Measurements from ENCODE around the gene MAGOH.

DNA sequence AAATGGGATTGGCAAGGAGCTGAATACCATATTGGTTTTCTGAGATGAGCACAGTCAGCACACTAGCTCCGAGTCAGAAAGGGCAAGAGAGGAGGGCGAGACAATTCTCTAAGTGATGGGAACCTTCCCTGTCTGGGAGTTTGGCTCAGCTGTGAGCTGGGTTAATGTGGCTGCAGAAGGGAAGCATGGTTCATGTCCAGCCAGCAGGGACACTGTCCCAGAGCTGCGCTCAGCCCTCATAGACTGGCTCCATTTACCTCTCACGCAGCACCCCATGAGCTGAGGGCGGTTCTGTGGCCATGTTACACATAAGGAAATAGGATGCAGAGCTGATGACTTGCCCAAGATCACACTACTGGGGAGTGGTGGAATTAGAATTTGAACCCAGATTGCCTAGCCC lies 57.4 kb downstream of the MAGOH start:
- TF ChIP-seq, protein P1, sequence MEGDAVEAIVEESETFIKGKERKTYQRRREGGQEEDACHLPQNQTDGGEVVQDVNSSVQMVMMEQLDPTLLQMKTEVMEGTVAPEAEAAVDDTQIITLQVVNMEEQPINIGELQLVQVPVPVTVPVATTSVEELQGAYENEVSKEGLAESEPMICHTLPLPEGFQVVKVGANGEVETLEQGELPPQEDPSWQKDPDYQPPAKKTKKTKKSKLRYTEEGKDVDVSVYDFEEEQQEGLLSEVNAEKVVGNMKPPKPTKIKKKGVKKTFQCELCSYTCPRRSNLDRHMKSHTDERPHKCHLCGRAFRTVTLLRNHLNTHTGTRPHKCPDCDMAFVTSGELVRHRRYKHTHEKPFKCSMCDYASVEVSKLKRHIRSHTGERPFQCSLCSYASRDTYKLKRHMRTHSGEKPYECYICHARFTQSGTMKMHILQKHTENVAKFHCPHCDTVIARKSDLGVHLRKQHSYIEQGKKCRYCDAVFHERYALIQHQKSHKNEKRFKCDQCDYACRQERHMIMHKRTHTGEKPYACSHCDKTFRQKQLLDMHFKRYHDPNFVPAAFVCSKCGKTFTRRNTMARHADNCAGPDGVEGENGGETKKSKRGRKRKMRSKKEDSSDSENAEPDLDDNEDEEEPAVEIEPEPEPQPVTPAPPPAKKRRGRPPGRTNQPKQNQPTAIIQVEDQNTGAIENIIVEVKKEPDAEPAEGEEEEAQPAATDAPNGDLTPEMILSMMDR (IDR thresholded peaks at IDR 0.05; ENCODE audit: poor library complexity, severe bottlenecking): no peak
- TF ChIP-seq EZH2 (IDR thresholded peaks at IDR 0.05; ENCODE audit: borderline replicate concordance, insufficient read depth, low read length, poor library complexity, severe bottlenecking) (no peak), EP300 (conservative IDR thresholded peaks at IDR 0.05; ENCODE audit: poor library complexity, severe bottlenecking) (no peak), MXI1 (conservative IDR thresholded peaks at IDR 0.05; ENCODE audit: poor library complexity, severe bottlenecking) (no peak), TAF1 (IDR thresholded peaks at IDR 0.05; ENCODE audit: low read depth) (no peak), POLR2AphosphoS5 (IDR thresholded peaks at IDR 0.05) (no peak)
- TF ChIP-seq, protein P2, sequence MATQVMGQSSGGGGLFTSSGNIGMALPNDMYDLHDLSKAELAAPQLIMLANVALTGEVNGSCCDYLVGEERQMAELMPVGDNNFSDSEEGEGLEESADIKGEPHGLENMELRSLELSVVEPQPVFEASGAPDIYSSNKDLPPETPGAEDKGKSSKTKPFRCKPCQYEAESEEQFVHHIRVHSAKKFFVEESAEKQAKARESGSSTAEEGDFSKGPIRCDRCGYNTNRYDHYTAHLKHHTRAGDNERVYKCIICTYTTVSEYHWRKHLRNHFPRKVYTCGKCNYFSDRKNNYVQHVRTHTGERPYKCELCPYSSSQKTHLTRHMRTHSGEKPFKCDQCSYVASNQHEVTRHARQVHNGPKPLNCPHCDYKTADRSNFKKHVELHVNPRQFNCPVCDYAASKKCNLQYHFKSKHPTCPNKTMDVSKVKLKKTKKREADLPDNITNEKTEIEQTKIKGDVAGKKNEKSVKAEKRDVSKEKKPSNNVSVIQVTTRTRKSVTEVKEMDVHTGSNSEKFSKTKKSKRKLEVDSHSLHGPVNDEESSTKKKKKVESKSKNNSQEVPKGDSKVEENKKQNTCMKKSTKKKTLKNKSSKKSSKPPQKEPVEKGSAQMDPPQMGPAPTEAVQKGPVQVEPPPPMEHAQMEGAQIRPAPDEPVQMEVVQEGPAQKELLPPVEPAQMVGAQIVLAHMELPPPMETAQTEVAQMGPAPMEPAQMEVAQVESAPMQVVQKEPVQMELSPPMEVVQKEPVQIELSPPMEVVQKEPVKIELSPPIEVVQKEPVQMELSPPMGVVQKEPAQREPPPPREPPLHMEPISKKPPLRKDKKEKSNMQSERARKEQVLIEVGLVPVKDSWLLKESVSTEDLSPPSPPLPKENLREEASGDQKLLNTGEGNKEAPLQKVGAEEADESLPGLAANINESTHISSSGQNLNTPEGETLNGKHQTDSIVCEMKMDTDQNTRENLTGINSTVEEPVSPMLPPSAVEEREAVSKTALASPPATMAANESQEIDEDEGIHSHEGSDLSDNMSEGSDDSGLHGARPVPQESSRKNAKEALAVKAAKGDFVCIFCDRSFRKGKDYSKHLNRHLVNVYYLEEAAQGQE (IDR thresholded peaks at IDR 0.05; ENCODE audit: borderline replicate concordance): no peak
